Tibial nerve (tissue), 3 donors: ENCODE results near the gene ST6GALNAC3.

Experiments used
- CTCF ChIP-seq, 5 experiments: fragments of 200-600 bp in 3 of 5; fragments of 450-650 bp in 2 of 5; sonication (generic) in 3 of 5; IDR thresholded peaks; one replicate each; pipeline ENCODE4 v1.5.1; 2016 to 2019; ENCODE audit warnings: antibody characterized with exemption in 5 of 5, mild to moderate bottlenecking in 3 of 5, moderate library complexity in 2 of 5
- POLR2A ChIP-seq, 2 donors: fragments of 450-650 bp; IDR thresholded peaks; one replicate each; pipeline ENCODE4 v1.6.1; 2017; ENCODE audit warnings: antibody characterized with exemption in 2 of 2, mild to moderate bottlenecking in 2 of 2, moderate library complexity in 2 of 2

- no peak for TF ChIP-seq CTCF (IDR thresholded peaks at IDR 0.05)
- no peak for TF ChIP-seq POLR2A (IDR thresholded peaks at IDR 0.05)
Measured at GRCh38 chr1:76162254-76162653, 87.7 kb downstream of the ST6GALNAC3 start.
